Hepatocyte (in vitro differentiated cells): ENCODE data around the gene IKBIP.

Experiments used
- EZH2phosphoT487 ChIP-seq: fragments of 200-600 bp; sonication (generic); IDR thresholded peaks from one replicate; pipeline ENCODE4 v1.6.1; 2018; ENCODE audit warnings: antibody characterized with exemption, mild to moderate bottlenecking, low read depth, moderate library complexity; ENCODE audit not compliant: unreplicated experiment, severe bottlenecking
- TF ChIP-seq, protein P1 (sequence below): fragments of 200-600 bp; sonication (generic); IDR thresholded peaks from 2 replicates; pipeline ENCODE4 v1.5.1; 2016; ENCODE audit warnings: antibody characterized with exemption, mild to moderate bottlenecking; ENCODE audit not compliant: poor library complexity

DNA sequence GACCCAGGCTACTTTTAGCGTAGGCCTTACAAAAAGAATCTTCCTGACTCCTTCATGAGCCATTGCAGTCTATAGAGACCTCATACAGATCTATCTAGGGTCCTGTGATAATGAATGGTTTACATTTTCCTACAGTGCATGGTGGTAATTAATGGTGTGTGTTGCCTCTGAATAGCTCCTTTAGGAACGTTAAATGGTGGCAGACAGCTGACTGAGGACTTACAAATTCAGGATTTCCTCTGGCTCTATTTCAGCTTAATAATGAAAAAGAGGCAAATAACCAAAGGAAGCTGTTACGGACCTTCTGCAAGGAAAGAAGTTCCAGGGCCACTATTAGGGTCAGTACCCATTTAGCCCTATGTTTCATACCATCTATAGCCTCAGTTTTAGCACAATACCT is 5.1 kb downstream of the IKBIP start:
- TF ChIP-seq, protein P1, sequence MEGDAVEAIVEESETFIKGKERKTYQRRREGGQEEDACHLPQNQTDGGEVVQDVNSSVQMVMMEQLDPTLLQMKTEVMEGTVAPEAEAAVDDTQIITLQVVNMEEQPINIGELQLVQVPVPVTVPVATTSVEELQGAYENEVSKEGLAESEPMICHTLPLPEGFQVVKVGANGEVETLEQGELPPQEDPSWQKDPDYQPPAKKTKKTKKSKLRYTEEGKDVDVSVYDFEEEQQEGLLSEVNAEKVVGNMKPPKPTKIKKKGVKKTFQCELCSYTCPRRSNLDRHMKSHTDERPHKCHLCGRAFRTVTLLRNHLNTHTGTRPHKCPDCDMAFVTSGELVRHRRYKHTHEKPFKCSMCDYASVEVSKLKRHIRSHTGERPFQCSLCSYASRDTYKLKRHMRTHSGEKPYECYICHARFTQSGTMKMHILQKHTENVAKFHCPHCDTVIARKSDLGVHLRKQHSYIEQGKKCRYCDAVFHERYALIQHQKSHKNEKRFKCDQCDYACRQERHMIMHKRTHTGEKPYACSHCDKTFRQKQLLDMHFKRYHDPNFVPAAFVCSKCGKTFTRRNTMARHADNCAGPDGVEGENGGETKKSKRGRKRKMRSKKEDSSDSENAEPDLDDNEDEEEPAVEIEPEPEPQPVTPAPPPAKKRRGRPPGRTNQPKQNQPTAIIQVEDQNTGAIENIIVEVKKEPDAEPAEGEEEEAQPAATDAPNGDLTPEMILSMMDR, result no peak
- no peak for TF ChIP-seq EZH2phosphoT487
